H4 (cell line): Measurements from ENCODE around the gene FMN2. TPM values are rescaled to one million over a fixed set of nuclear protein-coding genes. Genes with fewer than 3 reads are reported as not detected.
A peak's percentile ranks its signal among the peaks of the same experiment; 100 is the strongest.

ENCODE experiments used
- DNase-seq: peaks from one replicate; pipeline ENCODE4 v3.0.0-alpha.2; 2015; ENCODE audit warnings: low spot score
- total RNA-seq: library from RNA; depleted of rRNA; stranded (reverse); fragments of >200 nt; shearing (Covaris generic); gene quantifications from 2 replicates; pipeline ENCODE4 v1.2.3, GENCODE V29; 2014

Gene FMN2
- total RNA-seq, 1 experiment from 2014 or later: 5.2 TPM

GRCh38 chr1:240198376-240198775 lies 106.7 kb downstream of the FMN2 start:
- no peak for DNase-seq

- no peak for DNase-seq
Measured at GRCh38 chr1:240199758-240200645, 108.3 kb downstream of the FMN2 start.

- no peak for DNase-seq
Measured at GRCh38 chr1:240201931-240202330, 110.2 kb downstream of the FMN2 start.

DNA sequence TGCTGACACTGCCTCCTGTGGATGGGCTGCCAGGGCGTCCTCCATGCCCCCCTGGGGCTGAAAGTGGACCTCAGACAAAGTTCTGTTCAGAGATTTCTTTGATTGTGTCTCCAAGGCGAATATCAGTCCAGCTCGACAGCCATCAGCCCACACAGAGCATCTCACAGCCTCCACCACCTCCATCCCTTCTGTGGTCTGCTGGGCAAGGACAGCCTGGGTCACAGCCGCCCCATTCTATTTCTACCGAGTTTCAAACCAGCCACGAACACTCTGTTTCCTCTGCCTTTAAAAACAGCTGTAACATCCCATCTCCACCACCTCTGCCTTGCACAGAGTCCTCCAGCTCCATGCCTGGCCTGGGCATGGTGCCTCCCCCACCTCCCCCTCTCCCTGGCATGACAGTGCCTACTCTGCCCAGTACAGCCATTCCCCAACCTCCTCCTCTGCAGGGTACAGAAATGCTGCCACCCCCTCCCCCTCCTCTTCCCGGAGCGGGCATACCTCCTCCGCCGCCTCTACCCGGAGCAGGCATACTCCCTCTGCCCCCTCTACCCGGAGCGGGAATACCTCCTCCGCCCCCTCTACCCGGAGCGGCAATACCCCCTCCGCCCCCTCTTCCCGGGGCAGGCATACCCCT lies 115.5 kb downstream of the FMN2 start:
- no peak for DNase-seq

DNA sequence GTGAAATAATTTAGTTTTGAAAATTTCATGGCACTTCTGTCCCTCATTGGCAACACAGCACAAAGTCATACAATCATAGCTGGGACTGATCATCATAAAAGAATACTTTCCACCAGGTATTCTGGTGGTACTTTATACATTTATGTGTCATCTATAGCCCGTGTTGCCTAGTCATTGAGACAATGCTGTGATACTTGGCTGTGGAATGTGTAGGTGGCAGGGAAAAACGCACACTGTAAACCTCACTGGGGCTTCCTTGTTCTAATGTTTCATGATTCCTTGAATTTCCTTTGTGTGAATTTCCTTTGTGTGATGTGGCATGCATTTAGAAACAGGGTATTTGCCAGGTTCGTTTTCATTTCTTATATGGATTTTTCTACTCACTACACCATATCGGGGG lies 118.3 kb downstream of the FMN2 start:
- no peak for DNase-seq

DNA sequence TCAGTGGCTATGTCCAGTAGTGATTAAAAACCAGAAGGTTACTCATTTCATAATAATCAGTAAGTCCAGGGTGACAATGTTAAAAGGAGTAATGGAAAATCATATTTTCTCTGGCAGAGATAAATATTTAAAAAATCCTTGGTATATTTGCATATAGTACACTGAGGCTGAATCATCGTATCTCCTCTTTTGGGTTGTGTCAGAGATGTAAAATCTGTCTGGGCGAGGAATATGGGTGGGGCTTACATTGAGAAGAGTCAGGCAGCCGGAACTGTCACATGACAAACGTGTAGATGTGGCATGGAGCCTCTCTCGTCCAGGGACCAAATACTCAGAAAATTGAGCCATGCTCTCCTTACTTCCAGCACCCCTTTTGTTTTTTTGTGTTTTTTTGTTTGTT lies 120.9 kb downstream of the FMN2 start:
- no peak for DNase-seq

DNA sequence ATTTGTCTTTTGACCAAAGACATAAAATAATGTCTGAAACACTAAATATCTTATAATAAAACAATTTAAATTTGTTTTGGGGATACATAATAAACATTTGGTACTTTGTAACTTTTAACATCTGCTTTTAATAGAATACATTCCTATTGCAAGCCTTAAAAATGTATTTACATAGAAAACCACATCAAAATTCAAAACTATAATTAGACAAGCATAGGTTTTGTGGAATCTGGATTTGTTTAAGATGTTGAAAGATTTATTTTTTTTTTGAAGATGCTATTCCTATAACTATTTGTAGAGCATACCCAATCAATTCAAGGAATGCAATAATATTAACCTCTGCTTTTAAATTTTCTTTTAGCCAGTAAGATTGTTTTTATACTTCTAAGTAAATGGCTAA lies 125.7 kb downstream of the FMN2 start:
- no peak for DNase-seq

DNA sequence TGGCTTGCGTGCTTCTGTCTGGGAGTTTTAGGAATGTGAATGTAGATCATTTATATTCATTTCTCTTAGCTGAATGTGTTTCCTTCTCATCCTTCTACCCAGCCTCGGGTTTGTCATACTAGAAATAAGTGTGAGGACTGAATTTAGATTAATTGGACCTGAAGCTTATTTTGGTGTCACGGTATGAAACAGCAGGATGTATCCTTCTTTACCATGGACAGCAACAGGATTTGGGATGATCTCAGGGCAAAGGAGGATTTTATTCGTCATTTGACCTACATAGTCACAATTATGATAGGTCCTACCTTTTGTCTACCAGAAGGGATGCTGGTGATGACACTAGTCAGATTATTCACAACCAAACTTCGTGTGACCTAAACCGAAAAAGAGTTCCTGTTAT lies 127.4 kb downstream of the FMN2 start:
- no peak for DNase-seq

DNA sequence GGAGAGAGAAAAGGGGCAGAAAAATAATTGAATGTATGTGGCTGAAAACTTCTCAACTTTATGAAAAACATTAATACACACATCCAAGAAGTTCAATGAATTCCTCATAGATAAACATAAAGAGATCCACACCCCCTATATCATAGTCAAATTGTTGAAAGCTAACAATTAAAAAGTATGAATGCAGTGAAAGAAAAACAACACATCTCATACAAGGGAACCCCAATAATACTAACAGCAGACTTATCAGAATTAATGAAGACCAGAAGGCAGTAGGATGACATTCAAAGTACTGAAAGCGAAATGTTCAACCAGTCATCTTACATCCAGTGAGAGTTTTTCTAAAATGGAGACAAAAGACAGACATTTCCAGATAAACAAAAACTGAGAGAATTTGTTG lies 134.4 kb downstream of the FMN2 start:
- DNase-seq: no peak

GRCh38 chr1:240230816-240231215 lies 139.1 kb downstream of the FMN2 start:
- DNase-seq: no peak

GRCh38 chr1:240232530-240232929 lies 140.8 kb downstream of the FMN2 start:
- peak; percentile 78 for DNase-seq

DNA sequence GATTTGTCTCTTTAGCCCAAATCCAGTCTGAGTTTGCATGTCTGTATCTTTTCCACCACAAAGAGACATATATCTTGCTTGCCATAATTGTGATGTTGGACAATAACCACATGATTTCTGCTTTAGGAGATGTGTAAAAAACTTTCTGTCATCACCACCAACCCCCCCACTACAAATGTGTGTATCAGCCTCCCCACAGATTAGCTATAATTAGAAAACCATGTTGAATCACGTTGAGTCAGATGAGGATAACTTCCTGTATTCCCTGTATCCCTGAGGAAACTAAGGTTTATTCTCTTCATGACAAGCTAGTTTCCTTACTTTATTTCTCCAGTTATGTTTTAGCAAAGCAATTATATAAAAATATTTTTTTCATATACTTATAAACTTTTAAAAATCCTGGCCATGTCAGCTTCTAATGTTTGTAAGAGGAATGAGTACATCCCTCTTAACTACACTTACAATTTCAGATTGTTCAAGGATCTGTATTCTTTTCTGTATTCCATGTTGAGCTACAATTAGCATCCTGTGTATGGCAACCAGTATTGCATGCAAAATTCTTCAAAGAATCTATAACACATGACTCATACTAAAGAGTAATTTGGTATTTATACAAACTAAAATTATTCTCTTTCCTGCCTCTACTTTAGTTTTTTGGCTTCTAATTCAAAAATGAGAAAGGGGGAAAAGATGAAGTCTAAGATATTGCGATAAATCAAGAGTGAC lies 143.0 kb downstream of the FMN2 start:
- no peak for DNase-seq

DNA sequence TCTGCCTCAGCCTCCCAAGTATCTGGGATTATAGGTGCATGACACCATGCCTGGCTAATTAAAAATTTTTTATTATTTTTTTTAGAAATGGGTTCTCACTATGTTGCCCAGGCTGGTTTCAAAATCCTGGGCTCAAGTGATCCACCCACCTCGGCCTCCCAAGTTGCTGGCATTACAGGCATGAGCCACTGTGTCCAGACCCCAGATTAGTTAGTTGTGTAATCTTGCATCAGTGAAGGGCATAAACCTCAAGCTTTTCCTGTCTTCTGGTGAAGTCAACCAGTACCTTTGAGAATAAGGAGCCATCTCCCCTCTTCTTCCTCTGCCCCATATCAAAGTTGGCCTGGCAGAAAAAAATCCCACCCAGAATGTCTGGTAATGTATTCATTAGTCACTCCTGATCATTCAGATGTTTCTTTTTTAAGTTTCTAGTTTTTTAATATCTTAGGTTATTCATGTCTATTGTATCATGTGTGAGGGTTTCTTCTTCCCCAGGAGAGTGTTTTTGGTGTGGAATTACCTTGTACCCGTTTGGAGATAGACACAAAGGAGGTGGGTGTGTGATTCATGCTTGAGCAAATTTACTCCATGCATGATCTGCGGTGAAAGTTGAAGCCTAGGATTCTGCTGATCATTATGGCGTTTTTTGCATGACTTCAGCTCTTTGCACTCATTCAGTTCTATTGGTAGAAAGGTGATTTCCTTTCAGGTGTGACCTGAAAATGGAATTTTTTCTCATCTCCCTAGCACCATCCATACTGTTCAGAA lies 144.0 kb downstream of the FMN2 start:
- no peak for DNase-seq

GRCh38 chr1:240237305-240237721 lies 145.6 kb downstream of the FMN2 start:
- peak; percentile 60 for DNase-seq

GRCh38 chr1:240239309-240239708 lies 147.6 kb downstream of the FMN2 start:
- DNase-seq: no peak

DNA sequence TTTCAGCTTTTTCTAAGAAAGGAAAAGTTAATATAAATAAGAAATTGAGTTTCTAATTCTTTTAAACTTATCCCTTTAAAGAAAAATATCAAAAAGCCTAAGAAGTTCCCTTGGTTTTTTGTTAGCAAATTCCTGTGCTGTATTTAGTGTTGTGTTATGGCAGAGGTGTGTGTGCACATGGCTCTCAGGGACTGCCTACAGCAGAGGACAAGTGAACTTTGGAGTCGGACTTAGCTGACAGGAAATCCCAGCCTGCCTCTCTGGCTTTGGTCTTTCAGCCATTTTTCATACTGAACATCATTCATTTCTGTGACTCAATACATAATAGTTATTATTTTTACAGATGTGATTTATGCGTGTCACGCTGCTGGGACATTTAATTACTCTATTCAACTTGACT lies 149.6 kb downstream of the FMN2 start:
- DNase-seq: no peak

DNA sequence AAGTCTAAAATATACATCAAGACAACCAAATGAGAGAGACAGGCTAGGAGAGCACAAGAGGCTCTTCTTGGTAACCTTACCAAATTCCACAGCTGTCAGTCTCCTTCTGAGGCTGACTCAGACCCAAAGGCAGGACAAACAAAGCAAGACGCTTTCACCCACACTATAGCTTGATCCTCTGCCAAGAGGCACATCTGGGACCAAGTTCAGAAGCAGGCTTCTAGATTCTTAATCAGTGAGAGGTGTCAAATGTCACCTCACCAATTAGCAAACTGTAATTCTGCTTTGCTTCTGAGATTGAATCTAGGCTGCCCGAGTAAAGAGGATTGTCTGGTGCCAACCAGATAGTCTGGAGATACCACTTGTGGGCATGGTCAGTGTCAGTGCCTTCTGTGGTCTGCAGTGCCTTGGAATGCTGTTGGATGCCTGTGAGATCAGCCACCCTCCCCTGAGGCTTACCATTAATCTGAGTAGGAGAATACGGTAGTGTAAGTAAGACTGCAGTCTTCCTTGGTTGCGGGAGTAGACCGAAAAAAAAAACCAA lies 151.0 kb downstream of the FMN2 start:
- DNase-seq: peak; percentile 71

- no peak for DNase-seq
Measured at GRCh38 chr1:240244968-240245628, 153.4 kb downstream of the FMN2 start.

- no peak for DNase-seq
Measured at GRCh38 chr1:240245629-240246020, 153.9 kb downstream of the FMN2 start.

- DNase-seq: no peak
Measured at GRCh38 chr1:240247899-240248298, 156.2 kb downstream of the FMN2 start.

GRCh38 chr1:240254006-240254405 lies 162.3 kb downstream of the FMN2 start:
- no peak for DNase-seq
